Left renal cortex interstitium (tissue), 4 donors: Measurements from ENCODE around the gene SHISA6. TPM values are rescaled to one million over a fixed set of nuclear protein-coding genes. Genes with fewer than 3 reads are reported as not detected.
A peak's percentile ranks its signal among the peaks of the same experiment; 100 is the strongest.

Source experiments
- DNase-seq, 4 donors: peaks; one replicate each; pipeline ENCODE4 v3.0.0-alpha.2; 2013; ENCODE audit warnings: low read depth in 4 of 4, low spot score in 2 of 4, missing footprints in 1 of 4
- polyA plus RNA-seq, 4 donors: library from polyadenylated mRNA; unstranded; fragments of 120-200 nt; gene quantifications; one replicate each; pipeline ENCODE4 v1.2.1, GENCODE V29; 2013; ENCODE audit not compliant: insufficient read length in 4 of 4

The SHISA6 gene
- polyA plus RNA-seq, 4 donors: 1.5 to 2.2 (median 2.1) TPM

DNA sequence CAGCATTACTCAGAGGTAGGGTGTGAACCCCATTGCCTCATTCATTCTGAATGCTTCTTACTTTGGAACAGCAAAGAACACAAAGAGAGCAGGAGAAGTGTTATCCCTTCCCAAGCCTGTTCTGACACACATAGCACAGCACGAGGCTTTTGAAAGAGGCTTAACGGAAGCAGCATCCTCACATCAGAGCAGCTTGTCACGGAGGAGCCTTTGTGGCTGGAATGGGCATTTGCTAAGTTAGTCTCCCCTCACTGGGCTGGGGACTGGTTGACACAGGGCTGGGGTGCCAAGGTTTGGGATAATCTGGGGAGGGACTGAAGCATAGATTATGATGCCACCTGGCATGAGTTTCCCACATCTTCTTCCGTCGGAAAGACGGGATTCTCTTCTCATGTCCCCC, 189.7 kb downstream of the SHISA6 start:
- no peak for DNase-seq

DNA sequence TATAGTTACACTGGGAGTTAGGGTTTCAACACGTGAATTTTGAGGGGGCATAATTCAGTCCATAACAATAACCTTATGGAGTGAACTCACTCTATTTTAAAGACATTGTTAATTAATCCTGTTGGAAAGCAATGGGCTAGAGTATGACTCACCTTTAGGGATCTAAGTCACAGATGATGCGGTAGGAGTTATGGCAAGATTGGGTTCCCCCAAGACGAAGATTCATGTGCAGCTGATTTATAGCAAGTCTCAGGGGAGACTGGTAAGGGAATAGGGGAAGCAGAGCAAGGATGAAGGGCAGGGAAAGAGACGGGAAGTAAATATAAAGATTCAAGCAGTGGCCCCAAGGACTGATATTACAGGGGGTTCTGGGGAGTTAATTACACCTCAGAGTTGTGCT, 197.7 kb downstream of the SHISA6 start:
- no peak for DNase-seq

DNA sequence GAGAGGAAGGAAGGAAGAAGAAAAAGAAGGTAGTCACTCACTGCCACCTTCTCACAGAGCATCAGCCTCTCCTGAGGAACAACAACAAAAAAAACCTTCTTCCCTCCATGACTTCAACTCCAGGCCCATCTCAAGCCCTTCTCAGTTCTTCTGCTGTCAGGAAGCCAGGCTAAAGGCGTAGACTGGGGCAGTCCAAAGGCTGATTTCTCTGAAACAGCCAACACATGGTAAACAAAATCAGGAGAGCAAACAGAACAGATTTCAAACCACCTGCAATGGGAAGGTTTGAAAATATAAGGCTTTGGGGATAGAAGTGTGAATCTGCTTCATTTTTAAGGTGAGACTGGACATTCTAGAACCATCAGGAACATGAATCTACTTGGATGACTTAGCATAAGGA, 200.0 kb downstream of the SHISA6 start:
- DNase-seq: no peak

GRCh38 chr17:11446316-11446715, 205.3 kb downstream of the SHISA6 start:
- DNase-seq: no peak

- DNase-seq: no peak
These were observed 213.1 kb downstream of the SHISA6 start for GRCh38 chr17:11454096-11454495.

DNA sequence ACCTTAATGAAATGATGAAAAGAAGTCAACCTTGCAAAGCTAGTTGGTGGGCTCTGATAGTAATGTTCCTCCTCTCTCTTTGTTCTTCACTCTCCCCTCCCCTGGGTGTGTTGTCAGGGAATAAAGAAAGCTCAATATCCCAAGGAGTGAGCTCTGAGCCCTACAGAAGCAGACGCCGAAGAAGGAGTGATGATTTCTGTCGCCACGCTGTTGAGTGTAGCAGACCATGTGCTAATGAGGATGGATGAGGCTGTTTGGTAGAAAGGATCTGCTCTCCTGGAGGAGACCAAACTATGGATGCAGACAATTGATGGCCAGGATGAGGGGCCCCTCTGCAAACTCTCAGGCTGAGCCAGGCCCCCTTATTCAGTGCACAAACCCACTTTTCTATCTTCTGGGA, 217.3 kb downstream of the SHISA6 start:
- no peak for DNase-seq

DNA sequence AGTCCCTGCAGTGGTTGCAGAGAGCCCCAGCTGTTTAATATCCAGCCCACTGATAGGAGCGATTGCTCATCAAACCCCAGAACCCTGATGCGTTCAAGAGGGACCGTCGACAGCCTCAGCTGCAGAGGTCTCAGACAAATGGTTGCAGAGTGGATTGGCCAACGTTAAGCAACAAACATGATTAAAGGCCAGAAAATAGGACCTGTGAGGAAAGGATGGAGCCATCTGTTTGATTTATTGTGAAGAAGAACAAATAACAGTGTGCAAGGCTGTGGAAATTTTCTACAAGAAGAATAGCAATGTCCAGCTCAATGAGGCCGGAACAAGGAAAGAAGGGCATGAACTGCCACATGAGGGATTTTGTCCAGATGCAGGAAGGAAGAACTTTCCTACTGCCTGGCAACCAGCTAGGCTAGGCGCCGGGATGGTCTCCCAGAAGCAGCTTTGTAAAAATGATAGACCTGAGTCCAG, 218.9 kb downstream of the SHISA6 start:
- DNase-seq: no peak

DNA sequence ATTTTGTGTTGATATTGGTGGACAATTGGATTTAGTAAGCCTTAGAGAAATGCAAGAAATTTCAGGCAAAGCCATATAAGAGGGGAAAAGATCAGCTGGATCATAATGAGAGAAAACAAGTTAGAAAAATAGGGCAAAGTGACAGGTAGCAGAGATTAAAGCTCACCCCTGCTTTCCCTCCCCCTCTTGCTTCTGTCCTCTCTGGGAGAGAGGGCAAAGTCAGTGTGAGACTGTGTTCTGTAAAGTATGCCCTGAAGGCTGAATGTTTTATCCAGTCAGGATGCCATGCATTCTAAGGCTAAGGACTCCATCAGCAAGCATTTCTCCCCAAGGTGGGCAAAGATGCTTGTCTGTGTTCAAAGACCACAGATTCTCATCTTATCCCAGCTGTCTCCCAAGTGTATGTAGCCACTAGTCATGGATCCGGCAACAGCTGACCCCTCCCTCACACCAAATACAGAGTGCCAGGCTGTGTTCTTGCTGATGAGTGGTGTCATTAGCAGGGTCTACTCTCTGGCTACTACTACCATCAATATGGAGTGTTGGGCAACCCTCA, 221.1 kb downstream of the SHISA6 start:
- no peak for DNase-seq

- DNase-seq: no peak
These were observed 226.6 kb downstream of the SHISA6 start for GRCh38 chr17:11467639-11468038.

GRCh38 chr17:11485336-11486100, 244.5 kb downstream of the SHISA6 start:
- DNase-seq: no peak

DNA sequence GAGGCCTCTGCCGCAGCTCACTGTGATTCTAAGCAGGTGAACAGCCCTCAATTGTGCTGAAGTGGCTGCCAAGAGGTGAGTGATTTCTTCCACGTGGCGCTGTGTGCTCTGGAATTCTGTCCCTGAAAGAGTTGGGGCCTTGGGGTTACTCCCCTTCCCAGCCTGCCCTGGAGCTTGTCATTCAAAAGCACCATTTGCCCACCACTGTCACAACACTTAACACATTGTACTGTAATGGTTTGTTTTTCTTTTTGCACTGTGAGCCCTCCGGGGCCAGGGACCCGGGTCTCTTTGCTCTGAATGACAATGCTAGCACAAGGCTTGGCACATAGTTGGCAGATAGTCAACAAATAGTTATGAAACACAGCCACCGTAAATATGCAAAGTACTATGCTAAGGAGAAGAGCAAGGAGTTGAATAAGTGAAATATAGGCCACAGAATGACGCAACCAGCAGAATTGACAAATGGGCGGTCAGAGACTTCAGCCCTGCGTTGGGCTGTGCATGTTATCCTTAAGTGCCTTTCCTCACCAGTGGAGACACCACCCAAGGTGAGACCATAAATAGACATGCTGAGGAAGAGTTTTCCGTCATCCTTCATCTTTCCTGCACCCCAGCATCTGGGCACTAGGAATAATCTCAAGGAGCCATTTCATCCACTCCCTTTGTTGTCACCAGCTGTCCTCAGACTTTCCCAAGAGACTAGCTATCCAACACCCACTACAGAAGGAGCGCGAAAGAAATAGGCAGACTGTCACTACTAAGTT, 245.3 kb downstream of the SHISA6 start:
- DNase-seq: no peak

GRCh38 chr17:11486868-11487310, 245.9 kb downstream of the SHISA6 start:
- DNase-seq: no peak

DNA sequence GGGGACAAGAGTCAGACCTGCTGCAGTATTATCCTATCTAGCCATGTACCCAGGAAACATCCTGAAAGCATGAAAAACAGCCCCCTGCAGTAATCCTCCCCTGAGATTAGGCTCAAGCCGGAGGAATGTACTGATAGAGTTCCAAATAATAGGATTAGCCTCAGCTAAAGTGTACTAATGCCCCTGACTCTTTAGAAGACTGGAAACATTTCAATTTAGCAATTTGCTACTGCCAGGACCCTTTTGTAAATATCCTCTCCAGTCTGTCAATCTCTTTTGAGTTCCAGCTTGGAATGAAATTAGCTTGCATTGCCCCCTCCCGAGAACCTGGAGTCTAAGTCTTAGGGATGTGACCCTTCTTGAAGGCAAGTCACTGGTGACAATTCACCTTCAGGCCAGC, 246.5 kb downstream of the SHISA6 start:
- DNase-seq: no peak

GRCh38 chr17:11488407-11488806, 247.4 kb downstream of the SHISA6 start:
- DNase-seq: no peak

DNA sequence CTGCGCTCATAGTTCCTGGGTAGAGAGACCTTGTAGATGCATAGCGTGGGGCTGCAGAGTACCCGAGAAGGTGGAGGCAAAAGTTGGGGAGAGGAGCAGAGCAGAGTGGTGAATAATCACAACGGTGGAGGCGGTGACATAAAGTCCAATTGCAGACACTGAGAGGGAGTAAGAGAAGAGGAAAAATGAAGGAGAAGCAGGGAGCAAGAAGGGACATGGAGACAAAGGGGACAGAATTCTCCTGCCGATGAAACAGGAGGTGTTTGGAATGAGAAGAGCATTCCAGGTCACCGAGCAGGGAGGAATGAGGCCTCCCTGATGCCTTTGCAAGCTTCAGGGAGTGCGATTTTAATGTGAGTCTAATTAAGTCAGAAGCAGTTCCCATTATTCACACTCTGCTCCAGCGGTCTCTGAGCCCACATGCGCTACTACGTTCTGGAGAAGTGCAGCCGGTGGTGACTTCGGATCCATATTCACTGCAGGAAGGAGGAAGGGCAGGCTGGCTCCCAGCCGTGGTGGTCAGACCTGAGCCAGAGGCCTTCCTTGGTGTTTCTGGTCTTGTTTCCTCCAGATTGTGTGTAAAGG, 249.2 kb downstream of the SHISA6 start:
- DNase-seq: peak in 2 of 4 donors; percentile 14 to 19

DNA sequence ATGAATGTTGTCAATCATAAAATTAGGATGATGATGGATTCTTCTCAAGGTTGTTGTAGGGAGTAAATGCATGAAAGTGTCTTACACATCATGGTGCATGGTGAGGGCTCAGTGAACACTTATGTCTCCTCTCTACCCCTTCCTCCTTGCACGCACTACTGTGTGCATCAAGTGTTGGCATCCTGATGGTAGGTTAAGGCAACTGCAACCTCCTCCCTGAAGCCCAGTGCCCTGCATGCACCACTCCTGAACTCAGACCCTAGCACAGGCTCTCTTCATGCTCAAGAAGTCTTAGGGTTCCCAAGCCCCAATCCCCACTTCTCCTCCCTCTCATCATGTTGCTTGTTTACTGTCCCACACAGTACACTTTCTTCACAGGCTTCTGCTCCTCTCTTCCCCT, 251.5 kb downstream of the SHISA6 start:
- DNase-seq: no peak

GRCh38 chr17:11493936-11494335, 252.9 kb downstream of the SHISA6 start:
- no peak for DNase-seq

- DNase-seq: peak; percentile 26 to 55 (median 44)
These were observed 254.6 kb downstream of the SHISA6 start for GRCh38 chr17:11495613-11496012.

DNA sequence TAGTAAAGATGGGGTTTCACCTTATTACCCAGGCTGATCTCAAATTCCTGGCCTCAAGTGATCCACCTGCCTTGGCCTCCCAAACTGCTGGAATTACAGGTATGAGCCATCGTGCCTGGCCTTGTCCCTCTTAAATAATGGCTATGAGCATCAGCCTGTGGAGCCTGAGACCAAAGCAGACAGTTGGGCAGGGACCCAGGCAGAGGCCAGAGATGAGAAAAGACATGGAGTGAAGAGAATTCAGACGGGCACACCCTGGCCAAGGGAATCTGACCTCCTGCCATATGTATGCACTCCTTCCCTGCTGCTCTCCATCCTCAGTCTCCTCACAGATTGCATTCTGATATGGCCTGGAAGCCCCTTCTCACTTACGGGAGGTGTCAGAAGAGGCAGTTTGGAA, 258.9 kb downstream of the SHISA6 start:
- DNase-seq: no peak

DNA sequence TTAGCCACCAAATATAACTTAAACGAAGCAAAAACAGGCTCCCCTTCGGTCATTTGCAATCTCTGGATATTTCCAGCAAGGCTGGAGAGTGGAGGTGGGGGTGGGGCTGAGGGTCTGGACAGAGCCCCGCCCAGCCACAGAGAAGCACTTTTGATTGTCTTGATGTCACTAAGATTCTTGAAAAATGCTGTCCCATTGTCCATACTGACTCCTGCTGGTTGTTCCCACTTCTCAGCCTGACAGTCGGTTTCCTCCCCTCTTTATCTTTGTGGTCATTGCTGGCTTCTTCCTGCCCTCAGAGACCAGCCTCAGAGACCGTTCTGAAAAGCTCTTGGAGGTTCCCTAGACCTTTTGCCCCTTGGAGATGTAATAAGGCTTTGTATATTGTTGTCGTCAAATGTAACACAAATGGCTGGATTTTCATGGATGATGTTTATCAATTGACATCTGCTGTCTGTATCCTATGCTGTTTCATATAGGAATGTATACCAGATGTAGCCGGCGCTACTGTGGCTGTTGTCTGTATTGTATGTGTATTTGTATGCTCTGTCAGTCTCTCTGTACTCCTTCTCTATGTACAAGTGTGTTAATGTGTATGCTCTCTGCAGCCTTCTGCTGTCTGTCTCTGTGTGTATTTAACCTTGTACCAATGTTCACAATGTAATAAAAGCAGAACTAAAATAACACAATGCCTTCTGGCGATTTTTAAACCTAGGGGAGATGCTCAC, 262.5 kb downstream of the SHISA6 start:
- DNase-seq: no peak
